SK-N-SH (cell line): ENCODE data around the gene LSP1.

Experiments used
- CTCF ChIP-seq: fragments of 200-600 bp; sonication (generic); IDR thresholded peaks from 2 replicates; pipeline ENCODE4 v1.6.1; 2017; ENCODE audit warnings: antibody characterized with exemption, mild to moderate bottlenecking, moderate library complexity
- ZBTB33 ChIP-seq: IDR thresholded peaks from 2 replicates; pipeline ENCODE4 v1.4.0; 2012; ENCODE audit warnings: low read depth, borderline replicate concordance

GRCh38 chr11:1896468-1896867, 43.6 kb downstream of the LSP1 start:
- TF ChIP-seq CTCF (no peak), ZBTB33 (no peak)
